B cell (primary cell): ENCODE measurements around the gene RSRC2. TPM values are rescaled to one million over a fixed set of nuclear protein-coding genes. Genes with fewer than 3 reads are reported as not detected.

Source experiments
- ATAC-seq: fragments of 200-7000 bp; cut with Tn5 transposase; one replicate; pipeline ENCODE4 v1.10.0; 2021; ENCODE audit warnings: low read depth, mild to moderate bottlenecking, moderate number of reproducible peaks, moderate library complexity
- CTCF ChIA-PET: fragments of 350-600 bp; sonication (Branson Sonifier 250); formaldehyde crosslinking; loops from one replicate; lab custom pipeline; 2021; ENCODE audit warnings: antibody characterized with exemption, inconsistent platforms; lab: Charles Lee
- POLR2A ChIA-PET: fragments of 350-600 bp; sonication (Branson Sonifier 250); formaldehyde crosslinking; loops from one replicate; lab custom pipeline; 2021; ENCODE audit warnings: antibody characterized with exemption; lab: Charles Lee
- DNase-seq: peaks from one replicate; pipeline ENCODE4 v3.0.0; 2013
- H2AFZ ChIP-seq: 2 replicates; pipeline ENCODE4 v1.6.1; 2012; ENCODE audit warnings: mild to moderate bottlenecking, low read depth, low read length; ENCODE audit not compliant: insufficient read depth, poor library complexity, severe bottlenecking
- H3K27ac ChIP-seq, 2 donors: 1 replicate in 1 of 2; 2 replicates in 1 of 2; pipeline ENCODE4 v1.5.1; 2012 to 2013; ENCODE audit warnings: low read length in 2 of 2, mild to moderate bottlenecking in 2 of 2, moderate library complexity in 1 of 2
- H3K27me3 ChIP-seq, 4 experiments: fragments of 200-600 bp in 1 of 4; sonication (generic) in 1 of 4; replicated peaks in 1 of 4; 1 replicate in 2 of 4; 2 replicates in 2 of 4; pipeline versions ENCODE4 v1.6.1 to v1.7.0; 2013 to 2016; ENCODE audit warnings: low read length in 3 of 4, mild to moderate bottlenecking in 2 of 4, mixed read lengths in 1 of 4, moderate library complexity in 1 of 4; ENCODE audit not compliant: insufficient read depth in 4 of 4, control insufficient read depth in 3 of 4; ENCODE audit errors: control extremely low read depth in 1 of 4
- H3K36me3 ChIP-seq, 2 experiments: replicated peaks in 1 of 2; 1 replicate in 1 of 2; 2 replicates in 1 of 2; pipeline versions ENCODE4 v1.6.1 to v1.7.1; 2013; ENCODE audit warnings: low read length in 1 of 2; ENCODE audit not compliant: insufficient read depth in 2 of 2, control insufficient read depth in 1 of 2; ENCODE audit errors: control extremely low read depth in 1 of 2, extremely low read depth in 1 of 2
- H3K4me1 ChIP-seq, 2 donors: fragments of 200-600 bp in 1 of 2; sonication (generic) in 1 of 2; 1 replicate in 1 of 2; 2 replicates in 1 of 2; pipeline versions ENCODE4 v1.5.1 to v1.6.1; 2013 to 2017; ENCODE audit warnings: low read length in 2 of 2; ENCODE audit not compliant: control insufficient read depth in 2 of 2, insufficient read depth in 2 of 2
- H3K4me2 ChIP-seq: replicated peaks from 2 replicates; pipeline ENCODE3; 2012; ENCODE audit warnings: mild to moderate bottlenecking, low read depth, low read length; ENCODE audit not compliant: poor library complexity, severe bottlenecking
- H3K4me3 ChIP-seq, 5 experiments: fragments of 200-600 bp in 1 of 5; sonication (generic) in 1 of 5; 1 replicate in 3 of 5; 2 replicates in 2 of 5; pipeline versions ENCODE4 v1.5.1 to v1.7.0; 2011 to 2016; ENCODE audit warnings: low read length in 4 of 5, mild to moderate bottlenecking in 4 of 5, low read depth in 2 of 5, control low read depth in 1 of 5, moderate library complexity in 1 of 5; ENCODE audit not compliant: insufficient read depth in 1 of 5; ENCODE audit errors: control extremely low read depth in 1 of 5, extremely low read depth in 1 of 5
- H3K79me2 ChIP-seq: fragments of 200-600 bp; sonication (generic); one replicate; pipeline ENCODE4 v1.6.0; 2016; ENCODE audit warnings: low read length; ENCODE audit not compliant: control insufficient read depth, insufficient read depth
- H3K9ac ChIP-seq: fragments of 200-600 bp; sonication (generic); 2 replicates; pipeline ENCODE4 v1.6.1; 2017; ENCODE audit warnings: mild to moderate bottlenecking, low read length, moderate library complexity
- H3K9me3 ChIP-seq, 3 donors: one replicate each; pipeline versions ENCODE4 v1.6.1 to v1.7.1; 2013; ENCODE audit warnings: low read length in 2 of 3; ENCODE audit not compliant: control insufficient read depth in 2 of 3, insufficient read depth in 1 of 3; ENCODE audit errors: control extremely low read depth in 1 of 3
- H4K20me1 ChIP-seq: 2 replicates; pipeline ENCODE4 v1.6.0; 2012; ENCODE audit warnings: mild to moderate bottlenecking, low read length; ENCODE audit not compliant: insufficient read depth, control insufficient read depth, poor library complexity, severe bottlenecking
- H3K27ac Mint-ChIP-seq: one replicate; pipeline ENCODE4 v1.8.0; 2021; ENCODE audit warnings: mixed read lengths
- H3K27me3 Mint-ChIP-seq: one replicate; pipeline ENCODE4 v1.8.0; 2021; ENCODE audit warnings: mixed read lengths
- H3K4me1 Mint-ChIP-seq: one replicate; pipeline ENCODE4 v1.8.0; 2021; ENCODE audit warnings: mixed read lengths
- H3K4me3 Mint-ChIP-seq: one replicate; pipeline ENCODE4 v1.8.0; 2021; ENCODE audit warnings: mixed read lengths
- H3K9me3 Mint-ChIP-seq: one replicate; pipeline ENCODE4 v1.8.0; 2022; ENCODE audit warnings: mixed read lengths; ENCODE audit not compliant: insufficient read depth
- EZH2 ChIP-seq: IDR thresholded peaks from 2 replicates; pipeline ENCODE4 v1.6.1; 2012; ENCODE audit warnings: borderline replicate concordance, low read depth, mild to moderate bottlenecking, moderate library complexity, low read length; ENCODE audit not compliant: insufficient read depth, poor library complexity, severe bottlenecking
- WGBS: methylation state at CpG from one replicate; pipeline ENCODE4 v1.1.5; 2013; ENCODE audit warnings: missing lambda C conversion rate; ENCODE audit not compliant: insufficient coverage; 5-methylcytosine and 5-hydroxymethylcytosine counted together
- intact Hi-C: fragments of 100-400 bp; cut with micrococcal nuclease; formaldehyde crosslinking; loops from one replicate; pipeline ENCODE4 v1.10.0; 2022
- polyA plus RNA-seq: library from polyadenylated mRNA; depleted of rRNA; stranded (reverse); fragments of >200 nt; gene quantifications from 2 replicates; pipeline ENCODE4 v1.2.3, GENCODE V29; 2012
- total RNA-seq, 2 donors: library from RNA; stranded (reverse); fragments of 120-200 nt in 1 of 2; gene quantifications; 1 replicate in 1 of 2; 2 replicates in 1 of 2; pipeline versions ENCODE4 v1.2.3 to v1.2.4, GENCODE V29; 2013 to 2022
- TF ChIP-seq, protein P1 (sequence below): fragments of 200-600 bp; IDR thresholded peaks from one replicate; pipeline ENCODE4 v1.8.0; 2022; ENCODE audit warnings: antibody characterized with exemption, mild to moderate bottlenecking

RSRC2 gene
- total and polyA plus RNA-seq, 2 donors (not counting 1 experiment from before 2014, with no cell fraction given): 56.2 to 151 TPM

DNA sequence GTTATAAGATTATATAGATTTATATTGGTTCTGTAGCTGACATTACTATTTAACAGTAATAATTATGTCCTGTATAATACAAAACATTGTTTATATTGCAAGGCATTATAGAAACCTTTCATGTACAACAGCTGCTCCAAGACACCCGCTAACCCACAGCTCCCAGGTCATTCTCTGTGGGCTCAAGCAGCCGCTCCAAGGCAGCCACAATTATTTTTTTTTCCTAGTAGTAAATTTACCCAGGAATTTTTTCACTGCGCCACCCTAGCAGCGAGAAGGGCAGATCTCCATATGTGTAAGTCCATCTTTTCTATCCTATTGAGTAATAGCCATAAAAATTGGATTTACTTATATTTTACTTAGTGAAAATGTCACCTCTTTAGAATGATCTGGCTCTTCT is 36.6 kb upstream of the RSRC2 start:
- WGBS: 100% methylated on average over 1 of the region's 4 CpGs

DNA sequence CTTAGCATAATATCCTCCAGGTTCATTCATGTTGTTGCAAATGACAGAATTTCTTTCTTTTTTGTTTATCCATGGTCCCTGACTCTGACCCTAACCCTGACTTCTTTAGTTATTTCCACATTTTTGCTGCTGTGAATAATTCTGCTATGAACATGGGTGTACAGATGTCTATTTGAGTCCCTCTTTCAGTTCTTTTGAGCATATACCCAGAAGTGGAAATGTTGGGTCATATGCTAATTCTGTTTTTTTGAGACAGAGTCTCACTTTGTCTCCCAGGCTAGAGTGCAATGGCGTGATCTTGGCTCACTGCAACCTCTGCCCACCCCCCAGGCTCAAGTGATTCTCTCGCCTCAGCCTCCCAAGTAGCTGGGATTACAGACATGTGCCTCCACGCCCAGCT is 33.4 kb upstream of the RSRC2 start:
- Histone ChIP-seq H3K9ac (no peak overlapping the region), H3K4me1 (peaks cover 0 to 27% of the 10 kb centered on the region in 2 donors), H3K79me2 (no peaks in the 10 kb centered on the region), H2AFZ (no peak overlapping the region), H3K27ac (peak overlapping the region in 1 of 2 donors; percentile 48), H3K27me3 (no peaks in the 10 kb centered on the region), H4K20me1 (no peaks in the 10 kb centered on the region), H3K4me3 (no peak overlapping the region), H3K36me3 (peaks cover 3 to 5% of the 10 kb centered on the region in 2 experiments), H3K9me3 (peaks cover 0 to 5% (median 0%) of the 10 kb centered on the region in 3 donors), H3K4me2 (no peak overlapping the region)
- no peaks in the 10 kb centered on the region for H3K9me3 Mint-ChIP-seq
- peaks cover 15% of the 10 kb centered on the region for H3K4me1 Mint-ChIP-seq
- ChIA-PET CTCF (no interaction called here), POLR2A (no interaction called here)
- H3K4me3 Mint-ChIP-seq: peak overlapping the region; percentile 44
- no peak for TF ChIP-seq EZH2
- TF ChIP-seq, protein P1, sequence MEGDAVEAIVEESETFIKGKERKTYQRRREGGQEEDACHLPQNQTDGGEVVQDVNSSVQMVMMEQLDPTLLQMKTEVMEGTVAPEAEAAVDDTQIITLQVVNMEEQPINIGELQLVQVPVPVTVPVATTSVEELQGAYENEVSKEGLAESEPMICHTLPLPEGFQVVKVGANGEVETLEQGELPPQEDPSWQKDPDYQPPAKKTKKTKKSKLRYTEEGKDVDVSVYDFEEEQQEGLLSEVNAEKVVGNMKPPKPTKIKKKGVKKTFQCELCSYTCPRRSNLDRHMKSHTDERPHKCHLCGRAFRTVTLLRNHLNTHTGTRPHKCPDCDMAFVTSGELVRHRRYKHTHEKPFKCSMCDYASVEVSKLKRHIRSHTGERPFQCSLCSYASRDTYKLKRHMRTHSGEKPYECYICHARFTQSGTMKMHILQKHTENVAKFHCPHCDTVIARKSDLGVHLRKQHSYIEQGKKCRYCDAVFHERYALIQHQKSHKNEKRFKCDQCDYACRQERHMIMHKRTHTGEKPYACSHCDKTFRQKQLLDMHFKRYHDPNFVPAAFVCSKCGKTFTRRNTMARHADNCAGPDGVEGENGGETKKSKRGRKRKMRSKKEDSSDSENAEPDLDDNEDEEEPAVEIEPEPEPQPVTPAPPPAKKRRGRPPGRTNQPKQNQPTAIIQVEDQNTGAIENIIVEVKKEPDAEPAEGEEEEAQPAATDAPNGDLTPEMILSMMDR: no peak
- ATAC-seq: peak; percentile 14
- peak; percentile 17 for DNase-seq
- intact Hi-C loops: no loop called here
- no peaks in the 10 kb centered on the region for H3K27me3 Mint-ChIP-seq
- WGBS: 100% methylated on average over 1 of the region's 3 CpGs
- peak overlapping the region; percentile 72 for H3K27ac Mint-ChIP-seq

More for the DNA sequence above, 36.6 kb upstream of the RSRC2 start:
- Mint-ChIP-seq H3K27ac (no peak overlapping the region), H3K4me3 (no peak overlapping the region), H3K4me1 (peaks cover 13% of the 10 kb centered on the region), H3K27me3 (no peaks in the 10 kb centered on the region), H3K9me3 (no peaks in the 10 kb centered on the region)
- TF ChIP-seq, protein P1: no peak
- no peak for TF ChIP-seq EZH2
- peaks cover 2 to 4% of the 10 kb centered on the region in 2 experiments for H3K36me3 ChIP-seq
- ChIA-PET CTCF (interaction anchor here (1.5 kb wide), 1 partner anchor 18 kb away, joined by 3 read pairs; no protein-coding TSS in a partner anchor), POLR2A (no interaction called here)
- ATAC-seq (no peak), DNase-seq (no peak)
- peaks cover 0 to 22% of the 10 kb centered on the region in 2 donors for H3K4me1 ChIP-seq
- no peak overlapping the region for H3K4me2 ChIP-seq
- no peak overlapping the region for H3K27ac ChIP-seq
- H2AFZ ChIP-seq: no peak overlapping the region
- H3K4me3 ChIP-seq: no peak overlapping the region
- no peak overlapping the region for H3K9ac ChIP-seq
- intact Hi-C loops: no loop called here
- H3K27me3 ChIP-seq: no peaks in the 10 kb centered on the region
- peaks cover 0 to 5% (median 0%) of the 10 kb centered on the region in 3 donors for H3K9me3 ChIP-seq
- no peaks in the 10 kb centered on the region for H4K20me1 ChIP-seq
- no peaks in the 10 kb centered on the region for H3K79me2 ChIP-seq
